DND-41 (cell line): ENCODE measurements around the gene SIL1.

ENCODE experiments used
- ATAC-seq: fragments of 200-7000 bp; cut with Tn5 transposase; 3 replicates; pipeline ENCODE4 v1.9.1; 2021; ENCODE audit warnings: low read depth; ENCODE audit not compliant: insufficient read depth
- DNase-seq: peaks from one replicate; pipeline ENCODE4 v3.0.0-alpha.2; 2020
- H2AFZ ChIP-seq: 2 replicates; pipeline ENCODE4 v1.6.0; 2012; ENCODE audit warnings: low read depth, low read length
- H3K27ac ChIP-seq: 2 replicates; pipeline ENCODE4 v1.5.1; 2012; ENCODE audit warnings: low read length, inconsistent platforms
- H3K27me3 ChIP-seq: fragments of 200-600 bp; sonication (generic); 2 replicates; pipeline ENCODE4 v1.6.0; 2012; ENCODE audit warnings: low read length, mild to moderate bottlenecking, inconsistent platforms; ENCODE audit not compliant: insufficient read depth, poor library complexity
- H3K36me3 ChIP-seq: 2 replicates; pipeline ENCODE4 v1.5.1; 2012; ENCODE audit warnings: low read length, inconsistent platforms; ENCODE audit not compliant: insufficient read depth
- H3K4me1 ChIP-seq: 2 replicates; pipeline ENCODE4 v1.5.1; 2012; ENCODE audit warnings: mild to moderate bottlenecking, low read length; ENCODE audit not compliant: insufficient read depth
- H3K4me2 ChIP-seq: 2 replicates; pipeline ENCODE4 v1.6.0; 2012; ENCODE audit warnings: mild to moderate bottlenecking, moderate library complexity, low read length, inconsistent platforms; ENCODE audit not compliant: insufficient read depth
- H3K4me3 ChIP-seq, 2 experiments: fragments of 200-600 bp in 1 of 2; shearing (Covaris generic) in 1 of 2; 2 replicates each; pipeline ENCODE4 v1.5.1; 2012 to 2016; ENCODE audit warnings: inconsistent platforms in 2 of 2, low read length in 2 of 2, mild to moderate bottlenecking in 2 of 2, low read depth in 1 of 2, moderate library complexity in 1 of 2
- H3K79me2 ChIP-seq: 2 replicates; pipeline ENCODE4 v1.6.0; 2012; ENCODE audit warnings: low read length, inconsistent platforms; ENCODE audit not compliant: insufficient read depth
- H3K9ac ChIP-seq: 2 replicates; pipeline ENCODE4 v1.6.0; 2012; ENCODE audit warnings: low read depth, mild to moderate bottlenecking, inconsistent platforms, low read length, moderate library complexity
- H3K9me3 ChIP-seq: 2 replicates; pipeline ENCODE4 v1.5.1; 2012; ENCODE audit warnings: low read length, moderate library complexity, mild to moderate bottlenecking, inconsistent platforms; ENCODE audit not compliant: insufficient read depth, severe bottlenecking
- H4K20me1 ChIP-seq: 2 replicates; pipeline ENCODE4 v1.6.0; 2012; ENCODE audit warnings: low read length; ENCODE audit not compliant: insufficient read depth
- CTCF ChIP-seq: IDR thresholded peaks from 2 replicates; pipeline ENCODE4 v1.5.1; 2012; ENCODE audit warnings: borderline replicate concordance, low read length, moderate library complexity, mild to moderate bottlenecking; ENCODE audit not compliant: poor library complexity, severe bottlenecking; ENCODE audit errors: extremely low read depth
- EZH2 ChIP-seq: IDR thresholded peaks from 3 replicates; pipeline ENCODE4 v1.6.1; 2012; ENCODE audit warnings: borderline replicate concordance, low read depth, mild to moderate bottlenecking, moderate library complexity, low read length, inconsistent platforms; ENCODE audit not compliant: severe bottlenecking

SIL1 gene

GRCh38 chr5:138942066-138942465 is 256.1 kb downstream of the SIL1 start:
- Histone ChIP-seq H3K36me3 (peaks cover 4% of the 10 kb centered on the region; the same call in 1 of the 2 replicates), H3K4me2 (no peak overlapping the region), H3K9me3 (no peaks in the 10 kb centered on the region), H3K4me3 (no peak overlapping the region), H4K20me1 (no peaks in the 10 kb centered on the region; the same call in 1 of the 2 replicates), H3K79me2 (no peaks in the 10 kb centered on the region), H3K27ac (no peak overlapping the region), H2AFZ (no peak overlapping the region), H3K9ac (no peak overlapping the region), H3K4me1 (no peaks in the 10 kb centered on the region), H3K27me3 (no peaks in the 10 kb centered on the region)
- DNase-seq (no peak), ATAC-seq (no peak)
- TF ChIP-seq CTCF (no peak), EZH2 (no peak)

- TF ChIP-seq CTCF (no peak), EZH2 (no peak)
- no peak overlapping the region for H3K4me2 ChIP-seq
These were observed 259.6 kb downstream of the SIL1 start for GRCh38 chr5:138938526-138938925.

GRCh38 chr5:138937392-138938387 is 260.5 kb downstream of the SIL1 start:
- H3K4me2 ChIP-seq, result no peak overlapping the region
- H4K20me1 ChIP-seq, result no peaks in the 10 kb centered on the region
- no peak overlapping the region for H3K9ac ChIP-seq
- no peak overlapping the region for H3K27ac ChIP-seq
- H3K4me1 ChIP-seq, result no peaks in the 10 kb centered on the region
- DNase-seq (no peak), ATAC-seq (no peak)
- no peaks in the 10 kb centered on the region for H3K79me2 ChIP-seq
- H3K9me3 ChIP-seq, result no peaks in the 10 kb centered on the region
- H2AFZ ChIP-seq, result no peak overlapping the region
- no peaks in the 10 kb centered on the region for H3K27me3 ChIP-seq
- TF ChIP-seq EZH2 (no peak), CTCF (no peak)
- no peaks in the 10 kb centered on the region for H3K36me3 ChIP-seq
- no peak overlapping the region for H3K4me3 ChIP-seq

More at GRCh38 chr5:138938526-138938925, 259.6 kb downstream of the SIL1 start:
- no peaks in the 10 kb centered on the region for H3K9me3 ChIP-seq
- H3K9ac ChIP-seq, result no peak overlapping the region
- H3K4me1 ChIP-seq, result no peaks in the 10 kb centered on the region
- no peaks in the 10 kb centered on the region for H3K27me3 ChIP-seq
- H3K4me3 ChIP-seq, result no peak overlapping the region
- DNase-seq (no peak), ATAC-seq (no peak)
- no peaks in the 10 kb centered on the region for H3K79me2 ChIP-seq
- H2AFZ ChIP-seq, result no peak overlapping the region
- H4K20me1 ChIP-seq, result no peaks in the 10 kb centered on the region
- no peaks in the 10 kb centered on the region for H3K36me3 ChIP-seq
- no peak overlapping the region for H3K27ac ChIP-seq
